ENCODE results near the gene ZNF773. TPM values are rescaled to one million over a fixed set of nuclear protein-coding genes. Genes with fewer than 3 reads are reported as not detected.
"Not testable (repeated sequence)": the region's sequence is repeated elsewhere in the genome, so short reads cannot be mapped to it uniquely, and the experiment has no call there.

ZNF773 gene
- total RNA-seq, 1 donor from 2014 or later: 9.9 TPM

DNA sequence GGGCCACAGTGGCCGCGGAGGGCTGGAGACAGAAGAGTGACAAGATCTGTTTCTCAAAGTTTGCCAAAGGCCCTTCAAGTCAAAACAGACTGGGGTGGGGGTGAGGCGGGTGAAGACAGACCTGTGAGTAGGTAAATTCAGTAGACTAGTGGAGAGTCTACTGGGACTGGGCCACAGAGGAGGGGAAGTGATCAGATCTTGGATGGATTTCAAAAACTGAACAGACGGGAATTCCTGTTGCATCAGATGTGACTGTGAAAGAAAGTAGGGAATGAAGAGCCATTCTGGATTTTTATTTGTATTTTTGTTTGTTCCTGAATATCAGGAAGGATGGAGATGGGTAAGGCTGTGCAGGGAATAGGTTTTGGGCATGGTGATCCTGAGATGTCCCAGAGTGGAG lies 662 bp downstream of the ZNF773 start:
- Histone ChIP-seq H3K4me3 (ENCODE audit: low read length in 3 of 3) (peak overlapping the region; percentile 54 to 65 (median 62)), H3K9ac (ENCODE audit: low read depth in 1 of 3, low read length in 3 of 3) (peak overlapping the region; percentile 38 to 64 (median 43)), H3K36me3 (ENCODE audit: control insufficient read depth in 3 of 3, insufficient read depth in 3 of 3, low read length in 3 of 3) (peaks cover 11 to 20% (median 17%) of the 10 kb centered on the region in 3 donors), H3K9me3 (ENCODE audit: control insufficient read depth in 3 of 3, low read length in 3 of 3) (peaks cover 0 to 16% (median 0%) of the 10 kb centered on the region in 3 donors)
- H3K27me3 ChIP-seq (ENCODE audit: control insufficient read depth in 3 of 3, insufficient read depth in 3 of 3, low read length in 3 of 3); H3K4me1 ChIP-seq (ENCODE audit: control insufficient read depth in 3 of 3, insufficient read depth in 3 of 3, low read length in 3 of 3); H3K27ac ChIP-seq (ENCODE audit: low read depth, low read length): not testable (repeated sequence)

DNA sequence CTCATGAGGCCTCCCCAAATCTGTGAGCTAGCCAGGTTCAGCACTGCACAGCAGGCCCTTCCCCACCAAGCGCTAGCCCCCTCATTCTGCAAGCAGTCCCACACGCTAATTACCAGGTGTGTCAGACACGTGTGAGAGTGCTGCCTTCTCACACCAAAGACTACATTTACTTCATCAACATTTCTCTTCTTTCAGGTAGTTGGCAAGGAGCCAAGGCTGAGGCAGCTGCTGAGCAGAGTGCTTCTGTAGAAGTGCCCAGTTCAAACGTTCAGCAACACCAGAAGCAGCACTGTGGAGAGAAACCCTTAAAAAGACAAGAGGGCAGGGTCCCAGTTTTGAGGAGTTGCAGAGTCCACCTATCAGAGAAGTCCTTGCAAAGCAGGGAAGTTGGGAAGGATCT lies 6.4 kb downstream of the ZNF773 start:
- Histone ChIP-seq H3K9me3 (ENCODE audit: control insufficient read depth in 3 of 3, low read length in 3 of 3) (peaks cover 0 to 13% (median 0%) of the 10 kb centered on the region in 3 donors), H3K36me3 (ENCODE audit: control insufficient read depth in 3 of 3, insufficient read depth in 3 of 3, low read length in 3 of 3) (peaks cover 36 to 43% (median 37%) of the 10 kb centered on the region in 3 donors)

DNA sequence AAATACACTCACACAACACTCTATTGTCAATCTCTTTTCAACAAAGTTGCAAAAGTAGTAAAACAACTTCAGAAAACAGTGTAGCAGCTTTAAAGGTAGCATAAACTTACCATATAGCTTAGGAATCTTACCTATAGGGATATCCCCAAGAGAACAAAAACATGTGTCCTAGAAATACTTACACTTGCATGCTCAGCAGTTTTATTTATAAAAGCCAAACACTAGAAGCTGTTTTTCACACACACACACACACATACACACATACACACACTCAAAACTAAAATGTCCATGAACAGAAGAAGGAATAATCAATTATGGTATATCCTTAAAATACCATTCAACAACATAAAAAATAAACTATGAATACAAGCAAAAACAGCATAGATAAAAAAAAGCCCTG lies 11.7 kb downstream of the ZNF773 start:
- Histone ChIP-seq H3K4me1 (ENCODE audit: control insufficient read depth in 3 of 3, insufficient read depth in 3 of 3, low read length in 3 of 3) (no peaks in the 10 kb centered on the region), H3K9me3 (ENCODE audit: control insufficient read depth in 3 of 3, low read length in 3 of 3) (peaks cover 3 to 17% (median 12%) of the 10 kb centered on the region in 3 donors), H3K9ac (ENCODE audit: low read depth in 1 of 3, low read length in 3 of 3) (no peak overlapping the region), H3K27me3 (ENCODE audit: control insufficient read depth in 3 of 3, insufficient read depth in 3 of 3, low read length in 3 of 3) (no peaks in the 10 kb centered on the region), H3K4me3 (ENCODE audit: low read length in 3 of 3) (peak overlapping the region in 1 of 3 donors; percentile 31), H3K27ac (ENCODE audit: low read depth, low read length) (no peak overlapping the region), H3K36me3 (ENCODE audit: control insufficient read depth in 3 of 3, insufficient read depth in 3 of 3, low read length in 3 of 3) (peaks cover 37 to 51% (median 39%) of the 10 kb centered on the region in 3 donors)

More for the DNA sequence above, 6.4 kb downstream of the ZNF773 start:
- H3K4me3 ChIP-seq (ENCODE audit: low read length in 3 of 3): peak overlapping the region in 1 of 3 donors; percentile 38
- peaks cover 0 to 3% (median 0%) of the 10 kb centered on the region in 3 donors for H3K4me1 ChIP-seq (ENCODE audit: control insufficient read depth in 3 of 3, insufficient read depth in 3 of 3, low read length in 3 of 3)
- no peak overlapping the region for H3K9ac ChIP-seq (ENCODE audit: low read depth in 1 of 3, low read length in 3 of 3)
- H3K27ac ChIP-seq (ENCODE audit: low read depth, low read length): no peak overlapping the region
- no peaks in the 10 kb centered on the region for H3K27me3 ChIP-seq (ENCODE audit: control insufficient read depth in 3 of 3, insufficient read depth in 3 of 3, low read length in 3 of 3)

DNA sequence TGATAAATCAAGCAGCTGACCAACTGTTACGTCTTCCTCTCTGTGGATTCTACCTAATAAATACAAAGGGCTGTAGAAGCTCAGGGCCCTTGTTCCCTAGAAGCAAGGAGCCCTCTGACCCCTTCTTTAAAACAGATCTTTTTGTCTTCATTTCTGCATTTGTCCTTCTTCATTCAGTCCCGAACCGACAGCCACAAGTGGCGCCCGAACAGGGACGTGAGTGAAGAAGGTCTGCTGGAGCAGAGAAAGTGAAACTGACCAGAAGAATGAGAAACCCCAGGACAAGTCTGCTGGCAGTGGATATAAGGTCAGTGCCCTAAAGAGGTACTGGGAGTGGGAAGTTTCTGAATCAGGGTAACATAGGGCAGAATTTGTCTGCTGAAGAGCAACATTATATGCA lies 13.1 kb downstream of the ZNF773 start:
- no peak overlapping the region for H3K9ac ChIP-seq (ENCODE audit: low read depth in 1 of 3, low read length in 3 of 3)
- H3K36me3 ChIP-seq (ENCODE audit: control insufficient read depth in 3 of 3, insufficient read depth in 3 of 3, low read length in 3 of 3): peaks cover 30 to 44% (median 33%) of the 10 kb centered on the region in 3 donors
- peaks cover 3 to 15% (median 12%) of the 10 kb centered on the region in 3 donors for H3K9me3 ChIP-seq (ENCODE audit: control insufficient read depth in 3 of 3, low read length in 3 of 3)
- no peaks in the 10 kb centered on the region for H3K4me1 ChIP-seq (ENCODE audit: control insufficient read depth in 3 of 3, insufficient read depth in 3 of 3, low read length in 3 of 3)
- H3K27me3 ChIP-seq (ENCODE audit: control insufficient read depth in 3 of 3, insufficient read depth in 3 of 3, low read length in 3 of 3): no peaks in the 10 kb centered on the region
- peak overlapping the region in 1 of 3 donors; percentile 55 for H3K4me3 ChIP-seq (ENCODE audit: low read length in 3 of 3)
- H3K27ac ChIP-seq (ENCODE audit: low read depth, low read length): no peak overlapping the region

DNA sequence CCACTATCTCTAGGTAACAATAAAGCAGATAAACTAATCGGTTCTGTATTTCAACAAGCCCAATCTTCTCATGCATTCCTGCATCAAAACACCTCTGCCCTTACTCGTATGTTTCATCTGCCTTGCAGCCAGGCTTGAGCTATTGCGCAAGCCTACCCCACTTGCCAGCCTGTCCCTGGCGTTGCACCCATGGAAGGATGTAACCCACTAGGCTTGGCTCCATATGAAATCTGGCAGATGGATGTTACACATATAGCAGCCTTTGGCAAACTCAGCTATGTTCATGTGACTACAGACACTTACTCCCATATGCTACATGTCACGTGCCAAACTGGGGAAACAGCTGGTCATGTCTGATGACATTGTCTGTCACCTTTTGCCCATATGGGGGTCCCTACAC lies 15.5 kb downstream of the ZNF773 start:
- peaks cover 28 to 52% (median 30%) of the 10 kb centered on the region in 3 donors for H3K36me3 ChIP-seq (ENCODE audit: control insufficient read depth in 3 of 3, insufficient read depth in 3 of 3, low read length in 3 of 3)
- H3K9ac ChIP-seq (ENCODE audit: low read depth in 1 of 3, low read length in 3 of 3): no peak overlapping the region
- no peak overlapping the region for H3K4me3 ChIP-seq (ENCODE audit: low read length in 3 of 3)
- H3K4me1 ChIP-seq (ENCODE audit: control insufficient read depth in 3 of 3, insufficient read depth in 3 of 3, low read length in 3 of 3): no peaks in the 10 kb centered on the region
- H3K27ac ChIP-seq (ENCODE audit: low read depth, low read length): no peak overlapping the region
- H3K27me3 ChIP-seq (ENCODE audit: control insufficient read depth in 3 of 3, insufficient read depth in 3 of 3, low read length in 3 of 3): no peaks in the 10 kb centered on the region
- peaks cover 3 to 13% (median 12%) of the 10 kb centered on the region in 3 donors for H3K9me3 ChIP-seq (ENCODE audit: control insufficient read depth in 3 of 3, low read length in 3 of 3)

DNA sequence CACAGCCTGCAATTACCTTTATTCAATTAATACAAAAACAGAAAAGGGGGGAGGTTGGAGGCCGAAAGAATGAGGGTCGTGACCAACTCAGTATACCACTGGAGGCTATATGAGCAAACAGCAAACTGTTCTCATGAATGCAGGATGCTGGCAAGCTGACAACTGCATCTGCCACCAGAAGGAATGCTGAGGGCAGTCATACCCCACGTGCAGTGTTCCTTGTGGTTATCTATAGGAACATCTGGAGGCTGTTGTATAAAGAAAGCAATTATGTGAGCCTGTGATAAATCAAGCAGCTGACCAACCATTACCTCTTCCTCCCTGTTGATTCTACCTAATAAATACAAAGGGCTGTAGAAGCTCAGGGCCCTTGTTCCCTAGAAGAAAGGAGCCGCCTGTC lies 18.3 kb downstream of the ZNF773 start:
- not testable (repeated sequence) for H3K4me1 ChIP-seq (ENCODE audit: control insufficient read depth in 3 of 3, insufficient read depth in 3 of 3, low read length in 3 of 3); H3K9me3 ChIP-seq (ENCODE audit: control insufficient read depth in 3 of 3, low read length in 3 of 3); H3K9ac ChIP-seq (ENCODE audit: low read depth in 1 of 3, low read length in 3 of 3); H3K4me3 ChIP-seq (ENCODE audit: low read length in 3 of 3); H3K27ac ChIP-seq (ENCODE audit: low read depth, low read length); H3K27me3 ChIP-seq (ENCODE audit: control insufficient read depth in 3 of 3, insufficient read depth in 3 of 3, low read length in 3 of 3)
- H3K36me3 ChIP-seq (ENCODE audit: control insufficient read depth in 3 of 3, insufficient read depth in 3 of 3, low read length in 3 of 3): peaks cover 22 to 44% (median 25%) of the 10 kb centered on the region in 3 donors

DNA sequence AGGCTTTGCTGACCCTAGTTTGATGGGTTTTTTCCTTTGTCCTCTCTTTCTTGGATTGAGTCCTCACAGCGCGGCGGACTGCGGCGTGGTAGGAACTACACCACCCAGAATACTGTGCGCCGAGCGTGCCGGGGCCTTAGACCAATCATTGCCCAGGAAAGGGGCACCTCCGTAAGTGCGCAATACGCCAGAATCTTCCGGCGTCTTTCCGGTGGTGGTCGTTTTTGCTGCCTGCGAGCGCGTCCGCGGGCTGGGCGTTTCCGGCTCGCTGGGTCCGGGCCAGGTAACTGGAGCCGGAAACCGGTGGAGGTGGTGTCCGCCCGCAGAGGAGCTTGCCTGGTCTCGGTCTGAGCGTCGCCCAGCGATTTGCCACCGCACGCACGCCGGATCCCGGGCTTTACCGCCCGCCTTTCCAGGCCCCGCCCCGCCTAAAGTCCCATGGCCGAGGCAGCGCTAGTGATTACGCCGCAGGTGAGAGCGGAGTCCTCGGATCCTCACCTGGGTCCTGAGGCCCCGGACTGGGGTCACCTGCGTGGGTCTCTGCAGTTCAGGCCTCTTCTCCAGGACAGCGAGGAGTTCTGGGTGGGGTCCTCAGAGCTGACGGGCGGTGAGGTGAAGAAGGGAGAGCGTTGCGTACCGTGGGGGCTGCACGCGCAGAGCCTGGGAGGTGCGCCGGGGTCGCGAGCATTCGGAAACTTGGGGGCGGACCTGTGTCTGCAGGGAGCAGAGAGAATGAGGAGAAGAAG lies 27.6 kb downstream of the ZNF773 start, which contains the start of gene ZNF549:
Gene ZNF549, plus strand, starts transcription at position 221 of the 746 bp plus-strand sequence. Its CDS starts 218 bp downstream, at position 439.
- Histone ChIP-seq H3K9me3 (ENCODE audit: control insufficient read depth in 3 of 3, low read length in 3 of 3) (peaks cover 0 to 8% (median 6%) of the 10 kb centered on the region in 3 donors), H3K36me3 (ENCODE audit: control insufficient read depth in 3 of 3, insufficient read depth in 3 of 3, low read length in 3 of 3) (peaks cover 8 to 15% (median 13%) of the 10 kb centered on the region in 3 donors), H3K4me3 (ENCODE audit: low read length in 3 of 3) (peak within 1 kb of the TSS; percentile 85 to 96 (median 91)), H3K4me1 (ENCODE audit: control insufficient read depth in 3 of 3, insufficient read depth in 3 of 3, low read length in 3 of 3) (peaks cover 5 to 13% (median 9%) of the 10 kb centered on the region in 3 donors), H3K27ac (ENCODE audit: low read depth, low read length) (peak within 1 kb of the TSS; percentile 71), H3K27me3 (ENCODE audit: control insufficient read depth in 3 of 3, insufficient read depth in 3 of 3, low read length in 3 of 3) (no peaks in the 10 kb centered on the region), H3K9ac (ENCODE audit: low read depth in 1 of 3, low read length in 3 of 3) (peak within 1 kb of the TSS; percentile 91 to 96 (median 95))

DNA sequence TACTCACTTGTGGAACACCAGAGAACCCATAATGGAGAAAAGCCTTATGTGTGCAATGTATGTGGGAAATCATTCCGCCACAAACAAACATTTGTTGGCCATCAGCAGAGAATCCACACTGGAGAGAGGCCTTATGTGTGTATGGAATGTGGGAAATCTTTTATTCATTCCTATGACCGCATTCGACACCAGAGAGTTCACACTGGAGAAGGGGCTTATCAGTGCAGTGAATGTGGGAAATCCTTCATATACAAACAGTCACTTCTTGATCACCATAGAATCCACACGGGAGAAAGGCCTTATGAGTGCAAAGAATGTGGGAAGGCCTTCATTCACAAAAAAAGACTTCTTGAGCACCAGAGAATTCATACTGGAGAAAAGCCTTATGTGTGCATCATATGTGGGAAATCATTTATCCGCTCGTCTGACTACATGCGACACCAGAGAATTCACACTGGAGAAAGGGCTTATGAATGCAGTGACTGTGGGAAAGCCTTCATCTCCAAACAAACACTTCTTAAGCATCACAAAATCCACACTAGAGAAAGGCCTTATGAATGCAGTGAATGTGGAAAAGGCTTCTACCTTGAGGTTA lies 38.3 kb downstream of the ZNF773 start:
- no peak overlapping the region for H3K27ac ChIP-seq (ENCODE audit: low read depth, low read length)
- H3K36me3 ChIP-seq (ENCODE audit: control insufficient read depth in 3 of 3, insufficient read depth in 3 of 3, low read length in 3 of 3): peaks cover 68 to 79% (median 74%) of the 10 kb centered on the region in 3 donors
- H3K4me1 ChIP-seq (ENCODE audit: control insufficient read depth in 3 of 3, insufficient read depth in 3 of 3, low read length in 3 of 3): no peaks in the 10 kb centered on the region
- peak overlapping the region in 1 of 3 donors; percentile 50 for H3K4me3 ChIP-seq (ENCODE audit: low read length in 3 of 3)
- peaks cover 37 to 74% (median 41%) of the 10 kb centered on the region in 3 donors for H3K9me3 ChIP-seq (ENCODE audit: control insufficient read depth in 3 of 3, low read length in 3 of 3)
- H3K27me3 ChIP-seq (ENCODE audit: control insufficient read depth in 3 of 3, insufficient read depth in 3 of 3, low read length in 3 of 3): no peaks in the 10 kb centered on the region
- no peak overlapping the region for H3K9ac ChIP-seq (ENCODE audit: low read depth in 1 of 3, low read length in 3 of 3)

DNA sequence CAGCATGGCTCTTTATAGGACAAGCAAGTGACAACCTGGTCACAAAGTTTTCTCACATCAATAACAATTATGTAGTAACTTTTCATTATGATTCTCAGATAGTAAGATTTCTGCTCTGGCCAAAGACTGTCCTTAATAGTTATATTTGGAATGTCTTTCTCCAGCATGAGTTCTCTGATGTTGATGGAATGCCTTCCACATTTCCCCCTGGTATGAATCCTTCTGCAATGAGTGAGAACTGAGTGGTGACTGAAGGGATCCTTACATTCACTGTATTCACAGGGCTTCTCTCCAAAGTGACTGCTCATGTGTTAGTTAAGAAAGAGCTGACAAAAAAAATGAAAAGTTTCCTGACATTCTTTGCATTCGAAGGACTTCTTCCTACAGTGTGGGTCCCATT lies 46.8 kb downstream of the ZNF773 start:
- peaks cover 13 to 67% (median 22%) of the 10 kb centered on the region in 3 donors for H3K9me3 ChIP-seq (ENCODE audit: control insufficient read depth in 3 of 3, low read length in 3 of 3)
- H3K9ac ChIP-seq (ENCODE audit: low read depth in 1 of 3, low read length in 3 of 3): no peak overlapping the region
- no peaks in the 10 kb centered on the region for H3K4me1 ChIP-seq (ENCODE audit: control insufficient read depth in 3 of 3, insufficient read depth in 3 of 3, low read length in 3 of 3)
- no peak overlapping the region for H3K27ac ChIP-seq (ENCODE audit: low read depth, low read length)
- peak overlapping the region in 1 of 3 donors; percentile 61 for H3K4me3 ChIP-seq (ENCODE audit: low read length in 3 of 3)
- H3K27me3 ChIP-seq (ENCODE audit: control insufficient read depth in 3 of 3, insufficient read depth in 3 of 3, low read length in 3 of 3): no peaks in the 10 kb centered on the region
- peaks cover 64 to 84% (median 71%) of the 10 kb centered on the region in 3 donors for H3K36me3 ChIP-seq (ENCODE audit: control insufficient read depth in 3 of 3, insufficient read depth in 3 of 3, low read length in 3 of 3)

DNA sequence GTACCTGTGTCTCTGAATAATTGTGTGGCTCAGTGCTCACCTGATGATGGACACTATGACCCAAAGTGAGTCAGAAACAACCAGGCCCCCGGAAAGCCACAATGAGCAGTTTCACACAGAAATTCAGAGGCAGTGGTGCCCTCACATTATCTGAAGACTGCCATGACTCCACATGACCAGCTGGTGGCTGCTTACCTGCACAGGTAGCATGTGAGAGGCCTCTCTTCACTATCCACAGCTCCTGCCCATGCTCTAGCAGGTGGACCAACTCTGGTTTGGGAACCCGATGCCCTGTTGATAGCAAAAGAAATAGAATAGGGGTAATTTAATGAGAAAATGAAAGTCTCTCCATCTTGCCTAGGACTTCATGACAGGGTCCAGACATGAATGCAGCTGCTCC lies 52.7 kb downstream of the ZNF773 start:
- peak overlapping the region in 1 of 3 donors; percentile 45 for H3K4me3 ChIP-seq (ENCODE audit: low read length in 3 of 3)
- peaks cover 7 to 41% (median 15%) of the 10 kb centered on the region in 3 donors for H3K9me3 ChIP-seq (ENCODE audit: control insufficient read depth in 3 of 3, low read length in 3 of 3)
- H3K27ac ChIP-seq (ENCODE audit: low read depth, low read length): no peak overlapping the region
- H3K36me3 ChIP-seq (ENCODE audit: control insufficient read depth in 3 of 3, insufficient read depth in 3 of 3, low read length in 3 of 3): peaks cover 72 to 84% (median 74%) of the 10 kb centered on the region in 3 donors
- H3K4me1 ChIP-seq (ENCODE audit: control insufficient read depth in 3 of 3, insufficient read depth in 3 of 3, low read length in 3 of 3): peaks cover 0 to 2% (median 0%) of the 10 kb centered on the region in 3 donors
- no peaks in the 10 kb centered on the region for H3K27me3 ChIP-seq (ENCODE audit: control insufficient read depth in 3 of 3, insufficient read depth in 3 of 3, low read length in 3 of 3)
- no peak overlapping the region for H3K9ac ChIP-seq (ENCODE audit: low read depth in 1 of 3, low read length in 3 of 3)

Measured in skeletal muscle tissue (tissue), 4 donors.